NCI-H82 treated with DMSO at 0.1 percent for 48 hours (cell line): ENCODE results near the gene DNAI2.
"Not testable (repeated sequence)": the region's sequence is repeated elsewhere in the genome, so short reads cannot be mapped to it uniquely, and the experiment has no call there.

Source experiments
- DNase-seq: peaks from one replicate; lab custom pipeline; 2025; ENCODE audit not compliant: unreplicated experiment; lab: John Stamatoyannopoulos, UW

Gene DNAI2

DNA sequence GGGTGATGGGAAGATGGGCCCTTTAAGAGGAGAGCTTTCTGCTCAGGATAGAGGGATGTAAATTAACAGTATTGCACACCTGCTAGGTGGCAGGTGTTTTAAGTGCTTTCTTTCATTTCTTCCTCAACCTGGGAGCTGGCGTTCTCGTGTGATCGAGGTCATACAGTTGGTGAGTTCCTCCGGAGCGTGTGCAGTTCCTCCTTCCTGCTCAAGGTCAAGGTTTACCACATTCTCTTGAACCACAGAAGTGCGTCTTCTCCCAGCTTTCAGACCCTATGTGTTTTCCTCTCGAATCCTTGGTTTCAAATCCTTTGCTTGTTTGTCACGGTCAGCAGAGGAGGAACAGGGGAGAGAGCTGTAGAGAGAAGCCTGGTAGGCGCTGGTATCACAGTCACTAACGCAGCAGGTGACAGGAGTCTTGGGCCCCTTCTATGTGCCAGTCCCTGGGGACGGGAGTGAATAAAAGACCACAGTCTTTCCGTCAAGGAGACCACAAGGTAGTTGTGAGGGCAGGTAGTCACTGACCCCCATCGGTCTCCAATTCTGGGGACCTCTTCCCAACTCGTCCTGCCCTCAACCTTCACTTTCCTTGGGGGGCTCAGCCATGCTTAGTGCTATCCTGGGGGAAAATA lies 791 bp downstream of the DNAI2 start:
- no peak for DNase-seq

DNA sequence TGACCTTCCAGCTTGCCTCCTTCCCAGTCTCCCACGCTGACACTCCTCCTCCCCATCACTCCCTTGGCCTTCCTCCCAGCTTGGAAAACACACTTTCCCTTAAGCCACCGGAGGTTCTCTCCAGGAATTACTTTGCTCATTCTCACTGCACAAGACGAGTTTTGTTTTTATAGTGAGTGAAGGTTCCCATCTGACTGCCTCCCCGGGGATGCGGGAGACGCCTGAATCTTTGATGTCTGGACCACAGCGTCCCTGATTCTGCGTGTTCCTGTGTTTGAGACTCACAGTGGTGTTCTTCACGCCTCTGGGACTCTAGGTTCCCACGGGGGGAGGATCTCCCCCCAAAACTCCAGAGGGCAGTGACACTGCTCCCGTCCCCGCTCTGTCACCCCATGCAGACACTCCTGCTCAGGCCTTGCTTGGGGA lies 2.0 kb downstream of the DNAI2 start:
- no peak for DNase-seq

- DNase-seq, result no peak
Observed at GRCh38 chr17:74276541-74277009, 2.5 kb downstream of the DNAI2 start.

GRCh38 chr17:74277935-74278334 lies 3.9 kb downstream of the DNAI2 start:
- DNase-seq, result no peak

- not testable (repeated sequence) for DNase-seq
Observed at GRCh38 chr17:74279617-74280016, 5.6 kb downstream of the DNAI2 start.

GRCh38 chr17:74280093-74280513 lies 6.1 kb downstream of the DNAI2 start:
- DNase-seq, result no peak

DNA sequence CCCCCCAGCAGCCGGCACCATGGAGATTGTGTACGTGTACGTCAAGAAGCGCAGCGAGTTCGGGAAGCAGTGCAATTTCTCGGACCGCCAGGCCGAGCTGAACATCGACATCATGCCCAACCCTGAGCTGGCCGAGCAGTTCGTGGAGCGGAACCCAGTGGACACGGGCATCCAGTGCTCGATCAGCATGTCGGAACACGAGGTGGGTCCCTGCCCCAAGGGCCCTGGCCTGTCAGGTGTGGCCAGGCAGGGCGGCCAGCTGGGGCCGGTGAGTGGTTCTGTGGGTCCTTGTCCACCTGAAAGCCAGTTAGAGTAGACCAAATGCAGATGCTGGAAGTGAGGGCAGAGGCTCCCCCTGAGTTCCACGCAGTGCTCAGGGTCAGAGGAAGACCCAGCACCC lies 7.8 kb downstream of the DNAI2 start:
- DNase-seq, result no peak

DNA sequence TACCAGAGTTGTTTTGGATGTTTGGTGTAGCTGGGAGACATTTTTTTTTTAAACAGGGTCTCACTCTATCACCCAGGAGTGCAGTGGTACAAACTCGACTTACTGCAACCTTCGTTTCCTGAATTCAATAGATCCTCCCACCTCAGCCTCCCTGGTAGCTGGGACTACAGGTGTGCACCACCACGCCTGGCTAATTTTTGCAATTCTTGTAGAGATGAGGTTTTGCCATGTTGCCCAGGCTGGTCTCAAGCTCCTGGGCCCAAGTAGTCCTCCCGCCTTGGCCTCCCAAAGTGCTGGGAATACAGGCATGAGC lies 8.2 kb downstream of the DNAI2 start:
- not testable (repeated sequence) for DNase-seq

- DNase-seq, result no peak
Observed at GRCh38 chr17:74282587-74283370, 8.7 kb downstream of the DNAI2 start.

DNA sequence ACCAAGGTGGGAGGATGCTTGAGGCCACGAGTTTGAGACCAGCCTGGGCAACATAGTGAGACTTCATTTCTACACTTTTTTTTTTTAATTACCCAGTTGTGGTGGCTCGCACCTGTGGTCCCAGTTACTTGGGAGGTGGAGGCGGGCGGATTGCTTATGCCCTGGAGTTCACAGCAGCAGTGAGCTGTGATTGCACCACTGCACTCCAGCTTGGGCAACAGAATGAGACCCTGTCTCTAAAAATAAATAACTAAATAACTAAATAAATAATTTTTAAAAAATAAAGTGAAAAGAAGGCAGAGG lies 9.3 kb downstream of the DNAI2 start:
- no peak for DNase-seq

DNA sequence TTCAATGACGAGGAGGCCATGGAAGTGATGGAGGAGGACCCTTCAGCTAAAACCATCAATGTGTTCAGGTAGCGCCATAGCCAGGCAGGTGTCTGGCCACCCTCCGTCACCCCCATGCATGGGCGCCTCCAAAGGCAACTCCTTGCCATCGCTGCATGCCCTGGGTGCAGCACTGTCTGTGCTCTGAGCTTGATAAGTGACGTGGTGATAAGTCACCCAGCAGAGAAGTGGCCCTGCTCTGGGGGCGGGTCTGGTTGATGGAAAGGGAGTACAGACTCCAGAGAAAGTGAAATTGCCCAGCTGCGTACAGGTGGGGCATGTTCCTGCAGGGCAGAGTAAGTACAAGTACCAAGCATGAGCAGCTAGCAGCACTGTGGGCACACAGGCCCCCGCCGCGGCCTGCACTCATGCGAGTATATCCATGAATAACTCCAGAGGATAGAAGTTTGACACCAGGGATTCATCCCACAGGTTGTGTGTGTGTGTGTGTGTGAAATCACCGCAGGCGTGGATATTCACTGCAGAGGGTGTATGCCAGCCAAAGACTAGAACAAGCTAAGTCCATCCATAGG lies 13.1 kb downstream of the DNAI2 start:
- DNase-seq, result no peak

DNA sequence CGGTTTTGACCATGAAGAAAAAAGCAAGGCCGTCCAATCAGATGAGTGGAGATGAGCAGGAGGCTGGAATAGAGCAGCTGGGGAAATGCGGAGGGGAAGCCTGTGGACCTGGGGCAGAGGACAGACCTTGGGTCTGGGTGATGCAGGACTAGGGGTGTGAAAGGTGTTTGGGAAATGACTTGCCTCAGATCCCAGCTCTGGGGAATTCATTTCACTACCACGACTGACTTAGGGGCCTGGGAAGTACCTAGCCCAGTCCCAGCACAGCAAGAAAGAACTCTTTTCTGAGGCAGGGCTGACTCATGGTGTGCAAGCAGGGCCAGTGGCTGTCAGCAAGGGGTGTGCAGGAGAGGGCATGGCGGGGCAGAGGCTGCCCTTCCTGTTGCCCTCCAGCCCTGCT lies 14.8 kb downstream of the DNAI2 start:
- no peak for DNase-seq

DNA sequence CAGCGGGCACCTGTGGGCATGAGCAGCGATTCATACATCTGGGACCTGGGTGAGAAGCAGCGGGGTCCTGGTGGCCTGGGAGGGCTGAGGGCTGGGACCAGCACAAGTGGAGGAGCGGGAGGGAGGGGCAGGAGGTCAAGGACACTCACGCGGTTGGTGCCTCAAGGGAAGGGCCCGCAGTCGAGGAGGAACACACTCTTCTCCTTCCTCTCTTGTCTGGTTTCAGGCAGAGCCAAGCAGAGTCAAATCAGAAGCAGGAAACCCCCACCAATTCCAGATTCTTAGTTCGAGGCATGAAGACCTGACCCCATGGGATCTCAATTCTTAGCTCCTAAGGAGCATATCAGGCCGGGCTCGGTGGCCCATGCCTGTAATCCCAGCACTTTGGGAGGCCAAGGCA lies 15.7 kb downstream of the DNAI2 start:
- DNase-seq, result no peak

DNA sequence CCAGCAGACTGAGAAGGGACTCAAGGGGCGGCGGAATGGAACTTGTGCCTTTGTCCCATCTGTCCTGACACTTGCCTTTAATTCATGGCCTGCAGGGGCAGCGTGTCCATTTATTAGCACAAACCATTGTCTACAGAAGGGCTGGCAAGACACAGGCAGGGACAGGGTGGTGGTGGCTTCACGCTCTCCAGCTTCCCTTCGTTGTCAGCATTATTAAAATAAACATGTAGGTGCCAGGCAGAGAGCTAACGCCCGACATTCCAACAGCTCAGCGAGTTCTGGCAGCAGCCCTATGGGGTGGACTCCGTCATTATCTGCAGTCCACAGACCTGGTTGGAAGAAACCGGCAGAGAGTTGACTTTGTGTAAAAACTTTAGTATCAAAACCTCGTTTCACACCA lies 16.3 kb downstream of the DNAI2 start:
- DNase-seq, result no peak

DNA sequence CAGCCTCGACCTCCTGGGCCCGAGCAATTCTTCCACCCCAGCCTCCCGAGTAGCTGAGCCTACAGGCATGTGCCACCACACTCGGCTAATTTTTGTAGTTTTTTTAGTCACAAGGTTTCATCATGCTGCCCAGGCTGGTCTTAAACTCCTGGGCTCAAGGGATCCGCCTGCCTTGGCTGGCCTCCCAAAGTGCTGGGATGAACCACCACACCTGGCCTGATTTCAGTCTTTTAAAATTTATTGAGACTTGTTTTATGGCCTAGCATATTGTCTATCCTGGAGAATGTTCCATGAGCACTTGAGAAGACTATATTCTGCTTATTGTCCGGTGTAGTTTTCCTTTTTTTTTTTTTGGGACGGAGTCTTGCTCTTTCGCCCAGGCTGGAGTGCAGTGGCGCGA lies 18.5 kb downstream of the DNAI2 start:
- no peak for DNase-seq

GRCh38 chr17:74295625-74296547 lies 21.9 kb downstream of the DNAI2 start:
- DNase-seq, result no peak

- DNase-seq, result peak; percentile 53
Observed at GRCh38 chr17:74296548-74296936, 22.5 kb downstream of the DNAI2 start.

GRCh38 chr17:74297941-74298340 lies 23.9 kb downstream of the DNAI2 start:
- no peak for DNase-seq

- DNase-seq, result no peak
Observed at GRCh38 chr17:74298778-74299177, 24.7 kb downstream of the DNAI2 start.

- DNase-seq, result no peak
Observed at GRCh38 chr17:74299226-74300009, 25.4 kb downstream of the DNAI2 start.

- DNase-seq, result no peak
Observed at GRCh38 chr17:74303305-74303704, 29.3 kb downstream of the DNAI2 start.
